Breast epithelium (tissue), 3 donors: Measurements from ENCODE around the gene ART3.

Source experiments
- POLR2A ChIP-seq: fragments of 450-650 bp; IDR thresholded peaks from one replicate; pipeline ENCODE4 v1.6.1; 2016; ENCODE audit warnings: antibody characterized with exemption, mild to moderate bottlenecking, moderate library complexity
- TF ChIP-seq, protein P1 (sequence below), 3 donors: fragments of 450-650 bp; IDR thresholded peaks; one replicate each; pipeline ENCODE4 v1.5.1; 2016 to 2017; ENCODE audit warnings: antibody characterized with exemption in 3 of 3, mild to moderate bottlenecking in 3 of 3, moderate library complexity in 3 of 3

DNA sequence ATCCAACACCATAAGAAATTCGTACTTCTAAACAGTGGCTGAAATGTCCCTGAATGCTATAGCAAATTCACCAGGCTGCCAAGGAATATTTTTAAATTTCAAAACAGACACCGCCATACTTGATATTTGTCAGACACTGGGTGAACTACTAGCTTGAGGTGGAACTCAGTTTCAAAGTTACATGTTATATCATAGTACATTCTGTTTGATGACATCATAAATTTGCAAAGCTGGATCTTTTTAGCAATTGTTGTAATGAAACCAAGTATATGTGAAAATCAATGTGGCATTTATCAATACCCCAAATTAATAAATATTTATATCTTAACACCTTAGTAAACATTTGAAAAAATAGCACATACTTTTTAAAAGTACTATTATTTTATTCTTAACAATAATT, 14.2 kb downstream of the ART3 start:
- TF ChIP-seq, protein P1, sequence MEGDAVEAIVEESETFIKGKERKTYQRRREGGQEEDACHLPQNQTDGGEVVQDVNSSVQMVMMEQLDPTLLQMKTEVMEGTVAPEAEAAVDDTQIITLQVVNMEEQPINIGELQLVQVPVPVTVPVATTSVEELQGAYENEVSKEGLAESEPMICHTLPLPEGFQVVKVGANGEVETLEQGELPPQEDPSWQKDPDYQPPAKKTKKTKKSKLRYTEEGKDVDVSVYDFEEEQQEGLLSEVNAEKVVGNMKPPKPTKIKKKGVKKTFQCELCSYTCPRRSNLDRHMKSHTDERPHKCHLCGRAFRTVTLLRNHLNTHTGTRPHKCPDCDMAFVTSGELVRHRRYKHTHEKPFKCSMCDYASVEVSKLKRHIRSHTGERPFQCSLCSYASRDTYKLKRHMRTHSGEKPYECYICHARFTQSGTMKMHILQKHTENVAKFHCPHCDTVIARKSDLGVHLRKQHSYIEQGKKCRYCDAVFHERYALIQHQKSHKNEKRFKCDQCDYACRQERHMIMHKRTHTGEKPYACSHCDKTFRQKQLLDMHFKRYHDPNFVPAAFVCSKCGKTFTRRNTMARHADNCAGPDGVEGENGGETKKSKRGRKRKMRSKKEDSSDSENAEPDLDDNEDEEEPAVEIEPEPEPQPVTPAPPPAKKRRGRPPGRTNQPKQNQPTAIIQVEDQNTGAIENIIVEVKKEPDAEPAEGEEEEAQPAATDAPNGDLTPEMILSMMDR (IDR thresholded peaks at IDR 0.05) = no peak
- TF ChIP-seq POLR2A = no peak
